ENCODE data around the gene HARBI1.
A peak's percentile ranks its signal among the peaks of the same experiment; 100 is the strongest.
"Not testable (repeated sequence)": the region's sequence is repeated elsewhere in the genome, so short reads cannot be mapped to it uniquely, and the experiment has no call there.

HARBI1 gene

DNA sequence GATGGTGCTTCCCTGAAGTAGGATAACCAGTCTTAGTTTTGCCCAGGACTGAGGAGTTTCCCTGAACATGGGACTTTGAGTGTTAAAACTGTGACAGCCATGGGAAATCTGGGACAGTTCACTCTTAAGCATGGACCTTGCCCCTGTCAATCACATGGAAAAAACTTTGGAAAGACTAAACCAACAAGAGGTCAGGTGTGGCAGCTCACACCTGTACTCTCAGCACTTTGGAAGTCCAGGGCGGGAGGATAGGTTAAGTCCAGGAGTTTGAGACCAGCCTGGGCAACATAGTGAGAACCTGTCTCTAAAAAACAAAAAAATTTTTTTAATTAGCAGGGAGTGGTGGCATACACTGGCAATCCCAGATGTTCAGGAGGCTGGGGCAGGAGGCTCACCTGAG, 19.9 kb downstream of the HARBI1 start:
- no peak for DNase-seq (ENCODE audit: low read depth, low spot score)

DNA sequence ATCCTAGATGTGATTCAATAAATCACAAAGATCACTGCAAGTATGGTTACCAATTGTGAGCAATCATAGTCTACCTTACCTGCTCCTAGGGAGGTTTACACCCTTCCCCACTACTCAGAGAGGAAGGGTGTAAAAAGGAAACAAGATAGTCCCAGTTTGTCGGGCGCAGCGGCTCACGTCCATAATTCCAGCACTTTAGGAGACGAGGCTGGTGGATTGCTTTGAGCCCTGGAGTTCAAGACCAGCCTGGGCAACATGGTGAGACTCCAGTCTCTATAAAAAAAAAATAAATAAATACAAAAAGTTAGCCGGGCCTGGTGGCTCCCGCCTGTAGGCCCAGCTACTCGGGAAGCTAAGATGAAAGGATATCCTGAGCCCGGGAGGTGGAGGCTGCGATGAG, 22.2 kb downstream of the HARBI1 start:
- DNase-seq (ENCODE audit: low read depth, low spot score), result no peak

DNA sequence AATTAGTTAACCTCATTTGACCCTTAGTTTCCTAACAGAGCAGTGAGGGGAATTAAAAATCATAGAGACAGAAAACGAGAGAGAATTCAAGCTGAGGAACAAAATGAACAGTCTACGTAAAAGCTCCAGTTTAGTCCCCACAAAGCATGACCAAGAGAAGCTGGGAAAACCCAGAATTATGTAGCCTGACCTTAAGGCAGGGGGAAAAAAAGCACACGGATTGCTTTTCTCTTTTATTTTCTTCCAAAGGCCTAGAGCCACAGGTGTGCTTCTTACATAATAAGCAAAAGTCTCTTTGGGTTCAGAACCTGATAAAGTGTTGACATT, 22.7 kb downstream of the HARBI1 start:
- no peak for DNase-seq (ENCODE audit: low read depth, low spot score)

DNA sequence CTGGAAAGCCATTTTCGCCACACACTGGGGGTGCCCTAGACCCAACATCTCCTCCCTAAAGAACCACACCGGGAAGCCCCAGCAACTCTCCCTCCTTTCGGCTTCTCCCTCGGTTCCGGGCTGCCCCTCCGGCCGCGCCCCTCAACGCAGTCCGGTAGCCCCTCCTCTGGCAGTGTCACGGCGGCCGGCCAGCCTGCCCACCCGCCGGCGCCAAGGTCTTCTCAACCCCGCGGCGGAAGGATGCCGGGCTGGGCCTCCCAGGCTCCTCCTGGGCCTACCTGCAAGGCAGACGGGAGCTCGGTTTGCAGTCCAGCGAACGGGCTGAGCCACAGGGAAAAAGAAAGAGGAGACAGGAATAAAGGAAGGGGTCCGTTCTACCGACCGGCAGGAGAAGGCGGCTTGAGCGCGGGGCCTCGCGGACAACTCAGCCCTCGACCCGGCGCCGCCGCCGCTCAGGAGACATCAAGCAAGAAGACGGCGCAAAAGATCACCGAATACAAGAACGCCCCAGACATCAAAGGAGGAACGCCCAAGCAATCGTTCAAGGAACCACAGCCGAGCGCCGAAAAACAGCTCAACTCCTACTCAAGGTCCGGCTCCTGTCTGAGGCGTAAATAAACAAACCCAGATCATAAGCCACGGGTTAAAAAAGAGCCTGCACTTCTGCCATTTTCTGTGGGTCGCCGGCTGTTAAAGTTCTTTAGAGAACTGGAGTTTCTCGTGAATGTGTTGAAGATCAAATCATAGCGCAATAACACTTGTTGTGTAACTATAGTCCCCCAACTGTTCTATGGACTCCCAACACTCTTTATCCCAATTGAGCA, 23.3 kb downstream of the HARBI1 start, which contains the start of gene AMBRA1:
Gene AMBRA1 (minus strand): TSS at position 474 of the 824 bp plus-strand sequence. CDS start 45,643 bp downstream, outside the sequence.
- peak; percentile 77 for DNase-seq (ENCODE audit: low read depth, low spot score)

GRCh38 chr11:46590740-46591605, 26.1 kb downstream of the HARBI1 start:
- no peak for DNase-seq (ENCODE audit: low read depth, low spot score)

DNA sequence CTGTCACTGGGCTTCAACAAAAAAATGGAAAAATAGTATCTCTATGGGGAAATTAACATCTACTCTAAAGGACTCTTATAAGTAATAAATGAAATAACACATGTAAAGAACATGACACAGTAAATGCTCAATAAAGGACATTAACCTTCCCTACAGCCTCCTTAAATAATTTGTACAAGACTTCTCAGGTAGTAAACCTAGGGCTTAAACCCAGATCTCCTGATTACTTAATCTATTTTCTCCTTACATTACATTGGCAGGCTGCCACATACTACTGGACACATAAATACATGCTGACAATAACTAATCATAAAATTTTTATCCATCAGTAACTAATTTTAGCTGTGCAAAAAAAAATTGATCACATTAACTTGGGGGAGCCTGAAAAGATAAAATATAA, 28.1 kb downstream of the HARBI1 start:
- no peak for DNase-seq (ENCODE audit: low read depth, low spot score)

DNA sequence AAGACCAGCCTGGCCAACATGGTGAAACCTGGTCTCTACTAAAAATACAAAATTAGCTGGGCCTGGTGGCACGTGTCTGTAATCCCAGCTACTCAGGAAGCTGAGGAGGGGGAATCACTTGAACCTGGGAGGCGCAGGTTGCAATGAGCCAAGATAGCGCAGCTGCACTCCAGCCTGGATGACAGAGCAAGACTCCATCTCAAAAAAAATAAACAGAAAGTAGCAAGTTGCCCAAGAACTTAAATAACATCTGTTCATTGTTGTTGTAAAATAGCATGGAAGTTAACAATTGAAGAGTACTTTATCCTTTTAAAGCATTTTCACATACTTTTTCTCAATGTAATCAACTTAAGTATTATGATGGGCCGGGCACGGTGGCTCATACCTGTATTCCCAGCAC, 28.9 kb downstream of the HARBI1 start:
- DNase-seq (ENCODE audit: low read depth, low spot score), result no peak

DNA sequence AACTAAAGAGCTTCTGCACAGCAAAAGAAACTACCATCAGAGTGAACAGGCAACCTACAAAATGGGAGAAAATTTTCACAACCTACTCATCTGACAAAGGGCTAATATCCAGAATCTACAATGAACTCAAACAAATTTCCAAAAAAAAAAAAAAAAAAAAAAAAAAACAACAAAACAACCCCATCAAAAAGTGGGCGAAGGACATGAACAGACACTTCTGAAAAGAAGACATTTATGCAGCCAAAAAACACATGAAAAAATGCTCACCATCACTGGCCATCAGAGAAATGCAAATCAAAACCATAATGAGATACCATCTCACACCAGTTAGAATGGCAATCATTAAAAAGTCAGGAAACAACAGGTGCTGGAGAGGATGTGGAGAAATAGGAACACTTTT, 33.5 kb downstream of the HARBI1 start:
- not testable (repeated sequence) for DNase-seq (ENCODE audit: low read depth, low spot score)

DNA sequence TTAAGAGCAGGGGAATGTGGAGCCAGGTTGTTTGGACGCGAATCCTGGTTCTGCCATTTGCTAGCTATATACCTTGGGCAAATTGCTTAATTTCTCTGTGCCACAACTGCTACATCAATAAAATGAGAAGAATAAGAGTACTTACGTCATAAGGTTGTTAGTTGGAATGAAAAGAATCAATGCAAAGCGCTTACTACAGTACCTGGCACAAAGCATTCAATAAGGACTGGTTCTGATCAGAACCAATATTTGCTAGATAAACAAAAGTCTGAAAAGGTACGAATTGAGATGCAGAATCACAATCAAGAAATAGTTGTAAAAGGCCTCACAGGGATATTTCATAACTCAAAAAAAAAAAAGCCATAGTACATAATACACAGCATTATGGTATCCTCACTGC, 34.4 kb downstream of the HARBI1 start:
- DNase-seq (ENCODE audit: low read depth, low spot score), result no peak

DNA sequence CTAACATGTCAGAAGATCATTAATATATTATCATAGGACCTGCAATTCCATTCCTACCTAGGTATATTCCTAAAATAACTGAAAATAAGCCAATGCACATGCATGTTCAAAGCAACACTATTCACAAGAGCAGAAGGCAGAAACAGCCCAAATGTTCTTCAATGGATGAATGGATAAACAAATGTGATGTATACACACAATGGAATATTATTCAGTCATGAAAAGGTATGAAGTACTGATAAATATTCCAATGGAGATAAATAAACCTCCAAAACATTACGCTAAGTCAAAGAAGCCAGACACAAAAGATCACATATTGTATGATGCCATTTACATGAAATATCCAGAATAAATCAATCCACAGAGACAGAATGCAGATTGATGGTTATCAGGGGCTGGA, 40.0 kb downstream of the HARBI1 start:
- no peak for DNase-seq (ENCODE audit: low read depth, low spot score)

GRCh38 chr11:46574656-46575055, 42.4 kb downstream of the HARBI1 start:
- DNase-seq (ENCODE audit: low read depth, low spot score), result no peak

- no peak for DNase-seq (ENCODE audit: low read depth, low spot score)
These were observed 46.1 kb downstream of the HARBI1 start for GRCh38 chr11:46570790-46571398.

- no peak for DNase-seq (ENCODE audit: low read depth, low spot score)
These were observed 51.7 kb downstream of the HARBI1 start for GRCh38 chr11:46565232-46565840.

- DNase-seq (ENCODE audit: low read depth, low spot score), result no peak
These were observed 52.6 kb downstream of the HARBI1 start for GRCh38 chr11:46564459-46564858.

GRCh38 chr11:46562527-46562926, 54.5 kb downstream of the HARBI1 start:
- no peak for DNase-seq (ENCODE audit: low read depth, low spot score)

GRCh38 chr11:46560300-46560991, 56.6 kb downstream of the HARBI1 start:
- no peak for DNase-seq (ENCODE audit: low read depth, low spot score)

DNA sequence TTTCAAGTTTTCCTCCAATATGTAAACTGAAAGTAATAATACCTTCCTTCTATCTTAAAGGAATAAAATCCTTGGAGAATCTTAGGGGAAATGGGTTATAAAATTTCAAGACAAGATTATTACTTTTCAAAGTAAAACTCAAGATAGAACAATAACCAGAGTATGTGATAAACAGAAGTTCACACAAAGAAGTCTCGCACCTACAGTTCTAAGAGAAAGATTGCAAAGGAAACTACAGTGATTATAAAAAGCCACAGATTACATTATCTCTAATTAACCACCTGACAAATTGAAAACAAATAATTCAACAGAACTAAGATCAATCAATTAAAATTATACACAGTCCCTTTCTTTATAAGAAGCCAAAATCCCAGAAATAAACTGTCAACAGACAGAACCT, 57.2 kb downstream of the HARBI1 start:
- no peak for DNase-seq (ENCODE audit: low read depth, low spot score)

GRCh38 chr11:46557684-46558151, 59.3 kb downstream of the HARBI1 start:
- DNase-seq (ENCODE audit: low read depth, low spot score), result no peak

GRCh38 chr11:46555267-46556054, 61.6 kb downstream of the HARBI1 start:
- DNase-seq (ENCODE audit: low read depth, low spot score), result peak; percentile 66

Measured in brain pericyte (primary cell).